SU-DHL-6 (cell line): ENCODE measurements around the gene FEM1B.

ENCODE experiments used
- H2AFZ ChIP-seq: fragments of 200-600 bp; sonication (generic); 2 replicates; pipeline ENCODE4 v1.6.1; 2014; ENCODE audit warnings: low read depth, mild to moderate bottlenecking, moderate library complexity, mixed read lengths, antibody characterized with exemption, low read length; ENCODE audit not compliant: severe bottlenecking
- H3F3A ChIP-seq: fragments of 200-600 bp; shearing (Covaris generic); 2 replicates; pipeline ENCODE4 v1.6.0; 2016; ENCODE audit warnings: antibody characterized with exemption, mild to moderate bottlenecking; ENCODE audit not compliant: insufficient read depth
- H3K27ac ChIP-seq: fragments of 200-600 bp; sonication (generic); 2 replicates; pipeline ENCODE4 v1.5.1; 2016; ENCODE audit warnings: low read depth, mild to moderate bottlenecking, low read length, moderate library complexity, mixed read lengths
- H3K27me3 ChIP-seq: fragments of 200-600 bp; sonication (generic), shearing (Covaris generic); 2 replicates; pipeline ENCODE4 v1.6.0; 2014; ENCODE audit warnings: mild to moderate bottlenecking, low read length
- H3K36me3 ChIP-seq: fragments of 200-600 bp; sonication (generic); 2 replicates; pipeline ENCODE4 v1.6.1; 2014; ENCODE audit warnings: mild to moderate bottlenecking, low read length, mixed read lengths
- H3K4me2 ChIP-seq: fragments of 300-600, 200-600 bp; shearing (Covaris generic), sonication (generic); 2 replicates; pipeline ENCODE4 v1.6.0; 2014; ENCODE audit warnings: low read length, low read depth, mild to moderate bottlenecking; ENCODE audit not compliant: poor library complexity, severe bottlenecking
- H3K4me3 ChIP-seq: fragments of 200-600 bp; sonication (generic); 2 replicates; pipeline ENCODE4 v1.5.1; 2014; ENCODE audit warnings: antibody characterized with exemption, low read length, mild to moderate bottlenecking, mixed read lengths; ENCODE audit not compliant: insufficient read depth, poor library complexity, severe bottlenecking
- H3K79me2 ChIP-seq: fragments of 200-600 bp; sonication (generic); 2 replicates; pipeline ENCODE4 v1.6.1; 2014; ENCODE audit warnings: mild to moderate bottlenecking, low read length, moderate library complexity; ENCODE audit not compliant: insufficient read depth
- H3K9ac ChIP-seq: fragments of 200-600 bp; sonication (generic); 2 replicates; pipeline ENCODE4 v1.7.0; 2014; ENCODE audit warnings: mild to moderate bottlenecking, low read length
- H3K9me2 ChIP-seq: fragments of 200-600 bp; sonication (generic); replicated peaks from 2 replicates; pipeline ENCODE4 v1.6.1; 2014; ENCODE audit warnings: low read length; ENCODE audit not compliant: insufficient read depth
- H3K9me3 ChIP-seq: fragments of 200-600 bp; sonication (generic); 2 replicates; pipeline ENCODE4 v1.6.1; 2014; ENCODE audit warnings: low read length, mixed read lengths; ENCODE audit not compliant: insufficient read depth
- H4K20me1 ChIP-seq: fragments of 200-600 bp; sonication (generic); 2 replicates; pipeline ENCODE4 v1.6.1; 2014; ENCODE audit warnings: low read depth, mild to moderate bottlenecking, antibody characterized with exemption, low read length, moderate library complexity, mixed read lengths
- CTCF ChIP-seq: fragments of 200-600 bp; sonication (generic); IDR thresholded peaks from one replicate; pipeline ENCODE4 v1.5.1; 2017; ENCODE audit warnings: antibody characterized with exemption, mild to moderate bottlenecking, low read length, moderate library complexity; ENCODE audit not compliant: insufficient read depth, poor library complexity, severe bottlenecking
- EZH2phosphoT487 ChIP-seq: fragments of 200-600 bp; sonication (generic), shearing (Covaris generic); conservative IDR thresholded peaks from 2 replicates; pipeline ENCODE4 v1.6.1; 2018; ENCODE audit warnings: mild to moderate bottlenecking, antibody characterized with exemption, low read length, moderate library complexity, mixed read lengths

Gene FEM1B

GRCh38 chr15:68286256-68286655 is 8.7 kb downstream of the FEM1B start:
- H3K27me3 ChIP-seq: no peaks in the 10 kb centered on the region
- no peaks in the 10 kb centered on the region for H3K9me2 ChIP-seq
- H3K27ac ChIP-seq: no peak overlapping the region
- H4K20me1 ChIP-seq: peaks cover 40% of the 10 kb centered on the region
- TF ChIP-seq EZH2phosphoT487: no peak
- no peak for TF ChIP-seq CTCF
- H3F3A ChIP-seq: no peaks in the 10 kb centered on the region; the same call in 1 of the 2 replicates
- no peak overlapping the region for H3K4me3 ChIP-seq
- peaks cover 100% of the 10 kb centered on the region for H3K79me2 ChIP-seq
- no peaks in the 10 kb centered on the region for H3K9me3 ChIP-seq
- no peak overlapping the region for H3K4me2 ChIP-seq
- peaks cover 43% of the 10 kb centered on the region for H3K36me3 ChIP-seq
- no peak overlapping the region for H3K9ac ChIP-seq
- no peak overlapping the region for H2AFZ ChIP-seq

- no peaks in the 10 kb centered on the region for H3F3A ChIP-seq
Observed at GRCh38 chr15:68289057-68289456, 11.5 kb downstream of the FEM1B start.

GRCh38 chr15:68289621-68290352 is 12.2 kb downstream of the FEM1B start:
- peaks cover 38% of the 10 kb centered on the region for H3K36me3 ChIP-seq
- H3K4me3 ChIP-seq: no peak overlapping the region
- no peak overlapping the region for H2AFZ ChIP-seq
- no peak overlapping the region for H3K27ac ChIP-seq
- no peaks in the 10 kb centered on the region for H3F3A ChIP-seq
- H3K9me2 ChIP-seq: no peaks in the 10 kb centered on the region
- TF ChIP-seq EZH2phosphoT487: no peak
- TF ChIP-seq CTCF: no peak
- no peaks in the 10 kb centered on the region for H3K27me3 ChIP-seq
- no peak overlapping the region for H3K4me2 ChIP-seq
- no peaks in the 10 kb centered on the region for H3K9me3 ChIP-seq
- H3K9ac ChIP-seq: no peak overlapping the region
- peaks cover 32% of the 10 kb centered on the region for H4K20me1 ChIP-seq
- H3K79me2 ChIP-seq: peaks cover 83% of the 10 kb centered on the region

More at GRCh38 chr15:68289057-68289456, 11.5 kb downstream of the FEM1B start:
- Histone ChIP-seq H3K79me2 (peaks cover 90% of the 10 kb centered on the region), H3K4me2 (no peak overlapping the region), H3K36me3 (peaks cover 45% of the 10 kb centered on the region), H2AFZ (no peak overlapping the region), H3K4me3 (no peak overlapping the region), H3K27ac (no peak overlapping the region), H3K9ac (no peak overlapping the region), H3K9me3 (no peaks in the 10 kb centered on the region), H3K9me2 (no peaks in the 10 kb centered on the region), H4K20me1 (peaks cover 34% of the 10 kb centered on the region), H3K27me3 (no peaks in the 10 kb centered on the region)
- no peak for TF ChIP-seq EZH2phosphoT487
- no peak for TF ChIP-seq CTCF
